ENCODE measurements around the gene ITPR3.
A peak's percentile ranks its signal among the peaks of the same experiment; 100 is the strongest.

Gene ITPR3

DNA sequence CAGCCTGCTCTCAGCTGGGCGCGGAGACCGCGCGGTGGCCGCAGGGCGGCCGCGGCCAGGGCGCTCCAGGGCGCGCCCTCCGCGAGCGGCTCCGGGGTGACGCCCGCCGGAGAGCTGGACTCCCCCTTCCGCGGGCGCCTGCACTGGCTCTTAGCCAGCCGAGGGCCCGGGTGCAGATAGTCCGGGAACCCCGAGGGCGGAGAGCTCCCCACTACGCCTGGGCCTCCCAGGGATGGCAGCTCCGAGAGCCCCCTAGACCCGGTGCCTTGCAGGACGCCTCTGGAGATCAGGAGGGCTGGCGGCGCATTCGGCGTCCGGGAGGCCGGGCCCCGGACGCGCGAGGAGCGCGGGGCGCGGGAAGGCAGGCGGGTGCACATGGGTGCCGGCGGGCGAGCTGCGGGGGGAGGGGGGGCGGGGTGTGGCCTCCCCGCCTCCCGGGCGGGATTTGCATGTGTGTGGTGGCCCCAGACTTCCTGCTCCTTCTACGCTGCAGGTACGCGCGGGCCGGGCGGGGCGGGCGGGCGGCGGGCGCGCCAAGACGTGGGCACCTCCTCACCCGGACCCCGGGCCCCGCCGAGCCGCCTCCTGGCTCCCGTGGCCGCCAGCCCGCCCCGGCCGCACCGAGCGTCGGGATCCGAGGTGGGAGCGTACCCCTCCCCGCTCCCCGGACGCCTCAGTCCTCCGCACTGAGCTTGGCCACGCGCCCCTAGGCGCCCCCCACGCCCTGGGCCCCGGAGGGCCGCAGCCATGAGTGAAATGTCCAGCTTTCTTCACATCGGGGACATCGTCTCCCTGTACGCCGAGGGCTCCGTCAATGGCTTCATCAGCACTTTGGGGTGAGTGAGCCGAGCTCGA lies at the start of gene ITPR3:
ITPR3 (plus strand) TSS at position 467 of the 855 bp plus-strand sequence; CDS start at position 748, 281 bp downstream.
- no peak for DNase-seq

DNA sequence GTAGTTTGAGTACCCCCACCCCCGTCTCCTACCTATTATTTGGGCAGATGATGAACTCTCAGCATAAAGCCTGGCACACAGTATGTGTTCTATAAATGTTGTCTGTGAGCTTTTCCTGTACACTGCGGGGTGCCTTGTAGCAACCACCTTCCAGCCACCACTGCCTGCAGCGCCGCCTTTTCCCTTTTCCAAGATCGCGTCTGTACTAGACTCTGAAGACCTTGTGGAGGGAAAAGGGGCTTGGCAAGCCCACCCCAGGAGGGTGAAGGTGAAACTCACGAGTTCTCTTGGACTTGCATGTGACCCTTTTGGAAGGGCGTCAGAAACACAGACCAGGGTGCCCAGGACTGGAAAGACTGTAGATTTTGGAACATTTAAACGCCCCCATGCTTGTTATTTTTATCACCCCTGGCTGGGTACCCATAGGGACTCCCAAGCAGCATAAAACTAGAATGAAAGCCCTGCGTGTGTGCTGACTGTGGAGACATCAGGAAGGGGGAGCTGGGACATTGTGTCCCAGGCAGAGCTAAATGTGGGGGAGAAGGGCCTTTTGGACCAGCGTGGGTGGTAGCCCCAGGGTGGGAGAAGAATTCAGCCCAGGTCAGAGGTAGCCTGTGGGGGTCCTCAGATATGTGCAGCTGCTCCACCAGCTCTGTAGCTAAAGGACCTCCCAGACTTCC lies 49.3 kb upstream of the ITPR3 start:
- no peak for DNase-seq

DNA sequence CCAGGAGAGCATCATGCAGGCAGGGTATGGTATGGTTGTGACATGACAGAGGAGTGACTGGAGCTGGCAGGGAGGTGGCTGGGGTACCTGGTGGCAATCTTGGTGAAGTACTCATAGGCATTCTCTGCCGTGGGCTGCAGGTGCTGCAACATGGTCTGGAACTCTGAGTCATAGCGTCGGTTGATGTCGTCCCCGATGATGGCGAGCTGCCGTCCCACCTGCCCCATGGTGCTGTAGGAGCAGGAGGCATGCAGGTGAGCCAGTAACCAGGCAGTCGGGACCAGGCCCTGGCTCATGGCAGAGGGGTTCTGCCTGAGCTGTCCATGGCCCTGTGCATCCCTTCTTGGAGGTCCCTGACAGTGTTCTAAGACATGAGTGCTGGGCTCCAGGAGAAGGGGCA lies 45.9 kb upstream of the ITPR3 start:
- DNase-seq = no peak

DNA sequence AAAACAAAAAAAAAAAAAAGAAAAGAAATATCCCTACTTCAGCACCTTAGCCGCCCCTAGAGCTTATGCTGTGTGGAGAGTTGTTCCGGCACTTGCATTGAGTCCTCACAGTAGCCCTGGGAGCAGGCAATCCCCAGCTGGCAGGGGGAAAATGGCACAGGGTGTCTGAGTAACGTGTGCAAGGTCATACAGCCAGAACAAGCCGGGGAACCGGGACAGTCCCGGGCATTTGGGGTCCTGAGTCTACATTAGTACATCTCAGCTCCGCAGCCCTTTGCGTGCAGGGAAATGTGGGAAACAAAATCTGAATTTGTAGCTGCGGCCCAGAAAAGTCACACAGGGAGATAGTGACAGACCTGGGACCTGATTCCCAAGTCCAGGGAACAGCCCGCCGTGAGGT lies 44.5 kb upstream of the ITPR3 start:
- DNase-seq = no peak

DNA sequence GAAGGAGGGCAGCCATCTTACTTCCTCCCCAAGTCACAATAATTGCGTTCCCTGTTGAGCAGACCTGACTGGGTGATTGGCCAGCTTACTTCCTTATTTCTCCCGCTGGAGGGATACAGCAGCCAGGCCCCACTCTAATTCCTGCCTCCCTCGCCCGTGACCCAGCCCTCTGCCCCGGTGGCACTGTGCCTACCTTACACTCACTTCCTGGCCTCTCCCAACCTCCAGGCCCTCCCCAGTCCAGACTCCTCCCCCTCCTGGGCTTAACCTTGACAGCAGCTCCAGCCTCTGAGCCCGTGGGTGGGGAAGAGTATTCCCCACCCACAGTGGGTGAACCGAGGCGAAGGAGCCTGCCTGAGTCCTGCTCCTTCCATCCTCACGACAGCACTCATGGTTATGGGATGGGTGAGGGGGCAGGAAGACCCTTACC lies 44.0 kb upstream of the ITPR3 start:
- no peak for DNase-seq

DNA sequence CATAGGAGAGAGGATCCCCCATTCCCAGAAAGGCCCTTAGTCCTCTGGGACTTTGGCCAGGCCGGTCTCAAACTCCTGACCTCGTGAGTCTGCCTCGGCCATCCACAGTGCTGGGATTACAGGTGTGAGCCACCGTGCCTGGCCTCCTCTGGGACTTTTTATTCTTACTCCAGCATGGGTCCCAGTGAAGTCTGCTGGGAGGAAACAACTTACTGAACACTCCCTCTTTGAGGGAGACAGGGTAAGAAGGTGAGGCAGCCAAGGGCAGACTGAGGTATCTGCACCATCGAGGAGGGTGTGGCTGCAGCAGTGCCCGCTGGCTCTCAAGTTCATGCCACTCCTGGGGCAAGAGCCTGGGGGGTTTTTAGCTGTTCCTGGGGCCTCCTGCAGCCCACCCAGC lies 43.4 kb upstream of the ITPR3 start:
- no peak for DNase-seq

DNA sequence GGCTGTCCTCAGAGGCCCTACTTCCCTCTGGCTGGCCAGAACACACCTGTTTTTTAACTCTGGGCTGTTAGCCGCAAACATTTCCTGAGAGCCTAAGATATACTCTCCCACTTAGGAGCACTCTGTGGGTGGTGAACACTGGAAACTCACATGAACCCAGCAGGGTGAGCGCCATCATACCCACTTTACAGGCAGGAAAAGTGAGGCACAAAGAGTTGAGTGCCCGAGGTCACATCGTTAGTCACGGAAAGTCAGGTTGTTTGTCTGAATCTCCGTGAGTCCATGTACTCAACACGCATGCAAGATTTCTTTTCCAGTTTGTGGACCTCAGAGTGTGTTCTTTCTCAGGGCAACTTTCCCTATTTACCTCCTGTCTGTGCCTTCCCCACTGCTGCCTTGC lies 43.0 kb upstream of the ITPR3 start:
- no peak for DNase-seq

DNA sequence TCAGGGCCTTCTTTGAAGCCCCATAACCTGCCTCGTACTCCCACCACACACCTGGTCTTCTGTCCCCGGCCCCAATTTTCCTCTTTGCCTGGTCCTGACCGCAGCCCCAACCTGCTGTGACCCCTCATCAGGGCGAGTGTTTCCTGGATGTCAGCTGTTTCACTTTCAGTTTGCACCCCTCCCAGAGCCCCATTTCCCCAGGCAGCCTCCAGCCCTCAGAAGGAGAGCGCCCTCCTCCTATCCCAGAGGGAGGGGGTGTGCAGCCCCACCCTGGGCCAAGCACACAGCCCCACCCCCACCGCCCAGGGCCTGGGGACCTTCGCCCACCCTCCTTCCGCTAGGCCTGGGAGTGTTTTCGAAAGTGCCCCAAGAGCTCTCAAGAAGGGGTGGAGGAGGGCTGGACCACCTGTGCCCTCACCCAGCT lies 42.5 kb upstream of the ITPR3 start:
- no peak for DNase-seq

DNA sequence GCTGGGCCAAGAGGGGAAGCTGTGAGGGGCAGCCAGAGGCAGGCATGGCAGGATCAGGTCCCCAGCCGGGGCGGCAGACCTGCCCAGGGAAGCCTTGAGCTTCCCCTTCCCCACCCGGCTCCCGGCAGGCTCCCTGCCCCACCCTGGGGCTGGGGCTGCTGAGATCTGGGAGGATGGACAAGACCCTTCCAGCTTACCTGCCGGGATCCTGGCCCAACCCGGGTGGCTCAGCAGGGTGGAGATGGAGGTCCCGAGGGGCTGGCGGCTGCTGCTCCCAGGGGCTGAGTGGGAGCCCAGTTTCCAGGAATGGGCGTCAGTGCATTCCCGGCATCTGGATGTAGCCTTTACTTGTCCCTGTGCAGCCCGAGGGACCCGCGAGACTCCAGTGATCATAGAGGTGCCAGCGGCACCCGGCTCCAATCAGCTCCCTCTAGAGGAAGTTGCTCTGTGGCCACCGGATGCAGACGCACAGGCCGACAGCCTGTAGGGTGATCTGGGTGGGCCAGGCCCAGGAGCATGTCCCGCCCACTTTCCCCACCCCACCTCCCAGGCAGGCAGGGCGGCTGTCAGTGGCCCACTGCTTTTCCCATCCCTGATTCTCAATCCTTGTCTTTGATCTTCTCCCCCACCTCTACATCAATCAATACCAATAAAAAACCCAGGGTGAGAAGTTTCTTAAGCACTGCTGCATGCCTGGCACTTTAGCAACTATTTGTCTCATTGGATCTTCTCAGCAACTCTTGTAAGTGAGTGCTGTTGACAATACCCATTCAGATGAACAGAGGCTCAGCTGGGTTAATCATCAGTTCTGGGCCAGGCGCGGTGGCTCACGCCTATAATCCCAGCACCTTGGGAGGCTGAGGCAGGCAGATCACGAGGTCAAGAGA lies 41.1 kb upstream of the ITPR3 start, which contains the start of gene BAK1:
BAK1 (minus strand) TSS at position 449 of the 887 bp plus-strand sequence. CDS start 2,672 bp downstream, outside the sequence.
- peak; percentile 74 for DNase-seq

DNA sequence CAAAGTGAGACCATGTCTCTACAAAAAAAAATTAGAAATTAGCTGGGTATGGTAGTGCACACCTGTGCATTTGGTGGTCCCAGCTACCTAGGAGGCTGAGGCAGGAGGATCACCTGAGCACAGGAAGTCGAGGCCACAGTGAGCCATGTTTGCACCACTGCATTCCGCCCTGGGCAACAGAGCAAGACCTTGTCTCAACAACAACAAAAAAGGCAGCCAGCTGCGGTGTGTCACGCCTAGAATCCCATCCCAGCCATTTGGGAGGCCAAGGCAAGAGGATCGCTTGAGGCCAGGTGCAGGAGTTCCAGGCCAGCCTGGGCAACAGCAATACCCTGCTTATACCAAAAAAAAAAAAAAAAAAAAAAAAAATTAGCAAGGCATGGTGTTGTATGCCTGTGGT lies 39.9 kb upstream of the ITPR3 start:
- DNase-seq = no peak

DNA sequence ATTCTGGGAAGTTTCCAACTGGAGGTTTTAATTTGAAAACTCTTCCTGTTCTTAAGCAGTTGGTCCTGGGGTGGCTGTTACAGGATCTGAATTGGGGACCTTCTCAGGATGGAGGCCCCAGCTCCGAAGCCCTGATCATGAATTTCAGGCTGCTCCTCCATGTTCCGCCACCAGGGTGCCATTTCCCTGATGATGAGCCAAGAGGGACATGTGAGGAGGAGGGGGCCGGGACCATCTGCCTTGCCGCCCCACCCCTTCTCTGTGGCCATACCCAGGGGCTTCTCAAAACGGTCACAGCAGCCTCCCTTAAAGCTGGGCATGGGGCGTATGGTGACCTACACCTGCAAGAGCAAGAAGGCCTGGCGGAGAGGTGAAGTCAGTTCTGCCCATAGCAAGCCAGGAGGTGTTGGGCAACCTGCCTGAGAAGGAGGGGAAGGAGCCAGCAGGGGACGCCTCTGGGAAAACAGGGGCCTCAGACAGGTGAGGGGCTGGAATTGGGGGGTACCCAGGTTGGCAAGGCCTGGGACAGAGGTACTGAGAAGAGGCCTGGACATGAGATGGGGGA lies 37.4 kb upstream of the ITPR3 start:
- no peak for DNase-seq

DNA sequence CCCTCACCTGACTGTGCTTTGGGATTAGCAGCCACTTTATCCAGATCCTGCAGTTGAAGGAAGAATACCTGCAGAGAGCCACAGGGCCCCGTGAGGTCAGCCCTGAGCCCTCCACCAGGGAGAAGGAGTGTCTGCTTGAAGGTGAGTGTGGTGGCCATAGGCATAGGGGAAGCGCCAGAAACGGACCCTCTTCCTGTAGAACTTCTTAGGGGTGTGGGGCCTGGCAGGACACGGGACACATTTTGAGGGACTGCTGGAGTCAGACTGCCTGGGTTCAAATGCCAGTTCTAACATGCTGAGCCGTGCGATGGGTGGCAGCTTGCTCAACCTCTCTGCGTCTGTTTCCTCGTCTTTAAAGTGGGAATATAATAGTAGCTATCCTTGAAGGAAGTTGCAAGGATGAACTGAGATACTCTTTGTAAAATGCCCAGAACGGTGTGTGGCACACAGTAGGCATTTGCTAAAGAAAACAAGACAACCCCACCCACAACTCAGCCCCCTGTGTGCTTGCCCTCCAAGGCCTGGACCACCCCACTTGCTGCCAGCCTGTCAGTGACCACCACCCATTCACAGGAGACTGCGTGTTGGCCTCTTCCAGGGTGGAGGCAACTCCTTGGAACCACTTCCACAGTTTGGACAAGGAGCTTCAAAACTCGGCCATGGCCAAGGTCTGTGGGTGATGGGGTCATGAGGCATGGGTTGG lies 36.3 kb upstream of the ITPR3 start:
- DNase-seq = no peak

DNA sequence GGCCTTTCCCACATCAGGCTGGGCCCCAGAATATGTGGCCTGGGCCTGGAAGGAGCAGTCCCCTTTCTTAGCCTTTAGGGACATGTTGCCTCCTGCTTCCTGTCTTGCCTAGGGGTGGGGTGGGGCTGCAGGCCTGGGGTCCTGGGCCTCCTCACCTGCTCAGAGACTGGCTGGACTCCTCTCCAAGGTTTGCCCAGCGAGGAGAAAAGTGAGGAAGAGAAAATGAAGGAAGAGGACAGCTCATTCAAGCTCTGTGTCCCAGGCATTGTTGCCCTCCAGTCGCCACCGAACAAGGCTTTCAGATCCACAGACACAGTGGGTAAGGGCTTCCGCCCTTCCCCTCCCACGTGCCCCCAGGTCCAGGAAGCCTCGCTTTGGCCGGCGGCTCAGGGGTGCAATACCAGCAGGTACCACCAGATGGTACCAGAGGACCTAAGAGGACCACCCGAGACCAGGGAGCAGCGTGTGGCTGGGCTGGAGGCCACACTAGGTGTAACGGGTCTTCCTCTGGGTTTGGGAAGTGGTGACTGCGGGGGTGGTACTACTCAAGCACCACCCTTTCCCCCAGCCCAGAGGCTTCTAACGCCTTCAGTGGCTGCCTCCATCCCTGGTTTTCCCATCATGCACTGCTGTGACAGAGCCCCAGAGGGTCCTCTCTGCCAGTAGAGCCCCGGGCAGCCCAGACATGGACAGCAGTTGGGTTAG lies 35.6 kb upstream of the ITPR3 start:
- peak; percentile 31 for DNase-seq

DNA sequence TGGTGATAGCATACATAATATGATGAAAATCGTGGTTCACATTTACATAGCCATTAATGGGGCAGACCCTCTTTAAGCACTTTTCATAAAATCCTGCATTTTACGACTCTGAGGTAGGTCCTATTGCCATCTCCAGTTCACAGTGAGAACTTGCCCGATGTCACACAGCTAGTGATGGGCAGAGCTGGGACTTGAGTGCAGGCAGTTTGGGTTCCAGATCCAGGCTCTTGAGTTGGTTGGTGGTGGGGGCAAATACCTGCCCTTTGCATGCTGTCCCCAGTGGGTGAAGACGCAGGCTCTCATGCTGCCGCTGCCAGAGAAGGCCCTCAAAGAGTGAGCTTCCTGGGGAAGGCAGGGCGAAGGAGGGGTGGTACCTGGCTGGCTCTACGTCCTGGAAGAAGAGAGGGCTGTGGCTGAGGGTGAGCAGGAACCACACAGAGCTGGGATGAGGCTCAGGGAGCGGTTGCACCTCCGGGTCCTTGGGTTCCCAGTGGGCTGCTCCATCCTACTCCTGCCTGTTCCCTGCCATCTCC lies 34.9 kb upstream of the ITPR3 start:
- no peak for DNase-seq

DNA sequence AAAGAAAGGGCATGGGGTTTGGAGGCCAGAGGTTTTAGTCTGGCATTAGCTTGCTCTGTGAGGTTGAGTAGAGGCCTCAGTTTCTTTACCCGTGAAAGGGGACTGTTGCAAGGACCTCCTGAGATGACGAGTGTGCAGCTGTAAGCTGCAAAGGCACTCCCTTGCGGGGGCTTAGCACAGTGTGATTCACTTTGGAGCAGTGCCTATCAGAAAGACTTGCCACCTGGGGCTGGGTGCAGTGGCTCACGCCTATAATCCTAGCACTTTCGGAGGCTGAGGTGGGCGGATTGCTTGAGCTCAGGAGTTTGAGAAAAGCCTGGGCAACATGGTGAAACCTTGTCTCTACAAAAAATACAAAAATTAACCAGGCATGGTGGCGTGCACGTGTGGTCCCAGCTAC lies 33.6 kb upstream of the ITPR3 start:
- DNase-seq = no peak

DNA sequence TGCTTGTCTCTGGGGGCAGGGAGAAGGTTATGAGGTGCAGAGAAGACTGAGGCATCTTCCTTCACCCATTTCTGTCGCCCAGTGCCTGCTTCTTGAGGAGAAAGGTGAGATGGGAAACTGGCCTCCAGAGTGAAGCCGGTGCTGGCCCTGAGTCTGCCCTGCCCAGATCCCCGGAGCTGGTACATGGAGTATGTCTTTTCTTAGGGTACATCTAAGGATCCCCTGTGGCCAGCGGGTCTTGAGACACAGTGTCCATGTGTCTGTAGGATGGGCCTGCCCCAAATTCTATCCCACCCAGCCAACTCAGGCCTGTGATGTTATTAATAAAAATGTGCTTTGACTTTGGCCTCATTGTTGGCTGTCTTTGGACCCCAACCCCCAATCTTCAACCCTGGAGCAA lies 32.2 kb upstream of the ITPR3 start:
- no peak for DNase-seq

DNA sequence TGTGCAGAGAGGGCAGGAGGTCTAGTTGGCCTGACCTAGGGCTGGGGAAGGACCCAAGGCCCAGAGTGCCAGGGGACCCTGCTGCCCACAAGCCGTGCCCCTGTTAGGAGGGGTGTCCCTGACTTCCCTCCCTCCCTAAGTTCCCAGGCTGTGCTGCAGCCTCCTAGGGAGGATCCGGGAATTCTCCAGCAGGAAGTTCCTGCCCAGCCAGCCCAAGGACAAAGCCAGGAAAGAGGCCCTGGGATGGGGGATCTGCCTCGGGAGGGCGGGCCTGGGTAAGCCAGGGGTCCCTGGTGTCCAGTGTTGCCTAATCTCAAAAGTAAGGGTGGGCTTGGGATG lies 31.8 kb upstream of the ITPR3 start:
- no peak for DNase-seq

DNA sequence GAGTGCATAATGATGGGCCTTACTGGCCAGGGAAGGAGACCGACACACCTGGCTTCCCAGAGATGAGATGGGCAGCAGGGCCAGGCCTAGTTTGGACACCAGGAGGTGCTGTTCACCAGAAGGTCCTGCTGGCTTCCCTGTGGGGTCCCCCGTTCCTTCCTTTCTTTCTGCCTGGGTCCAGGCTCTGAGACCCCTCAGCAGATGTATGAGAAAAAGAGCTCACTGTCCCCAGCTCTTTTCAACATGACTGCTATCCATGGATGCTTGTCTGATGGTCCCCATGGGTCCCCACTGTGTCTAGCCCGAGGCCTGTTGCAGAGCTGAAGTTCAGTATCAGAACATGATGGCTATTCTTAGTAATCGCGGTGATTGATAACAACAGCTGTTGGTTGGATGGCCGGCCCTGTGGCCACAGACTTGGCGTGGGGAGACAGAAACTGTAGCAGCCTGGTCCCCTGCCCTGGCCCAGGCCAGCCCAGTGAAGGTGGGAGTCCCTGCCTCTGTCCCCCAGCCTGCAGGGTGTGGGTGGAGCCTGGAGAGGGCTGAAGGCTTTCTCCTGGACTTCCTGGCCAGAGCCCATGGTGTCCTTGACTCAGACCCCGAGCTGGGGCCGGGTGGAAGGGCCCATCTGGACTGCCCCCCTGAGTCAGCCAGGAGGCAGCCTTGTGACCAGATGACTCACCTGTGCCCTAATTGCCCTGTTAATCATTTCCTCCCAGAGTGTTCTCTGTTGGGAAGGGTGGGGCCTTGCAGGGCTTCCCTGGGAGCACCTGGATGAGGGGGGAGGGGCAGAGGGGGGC lies 31.2 kb upstream of the ITPR3 start:
- no peak for DNase-seq

DNA sequence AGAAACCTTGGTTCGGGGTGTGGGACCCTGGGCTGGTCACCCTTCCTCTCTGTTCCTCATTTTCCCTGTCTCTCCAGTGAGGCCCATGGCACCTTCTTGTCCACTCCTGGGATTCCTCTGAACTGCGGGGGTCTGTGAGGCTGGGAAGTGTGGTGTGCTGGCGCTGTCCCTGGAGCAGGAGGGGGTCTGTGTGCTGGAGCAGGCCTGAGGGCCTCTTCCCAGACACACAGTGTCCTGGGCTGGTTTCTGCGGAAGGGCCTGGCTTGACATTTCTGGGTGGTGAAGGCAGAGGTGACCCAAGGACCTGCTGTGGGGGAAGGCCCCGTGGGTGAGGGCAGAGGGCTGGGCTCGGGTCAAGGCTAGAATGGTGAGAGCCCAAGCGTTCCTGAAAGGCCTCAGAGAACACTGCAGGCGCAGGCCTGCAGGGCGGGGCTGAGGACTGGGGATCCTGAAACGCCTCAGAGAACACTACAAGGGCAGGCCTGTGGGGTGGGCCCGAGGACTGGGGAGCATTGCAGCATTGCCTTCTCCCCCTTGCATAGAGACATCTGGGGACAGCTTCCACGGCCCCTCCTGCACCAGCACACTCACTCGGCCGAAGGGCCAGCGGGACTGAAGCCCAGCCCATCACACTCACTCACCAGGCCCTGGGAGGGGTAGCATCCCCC lies 30.5 kb upstream of the ITPR3 start:
- no peak for DNase-seq

Data from NCI-H526 treated with DMSO at 0.1 percent for 48 hours (cell line).